ENCODE data around the gene DYNLT4. TPM values are rescaled to one million over a fixed set of nuclear protein-coding genes. Genes with fewer than 3 reads are reported as not detected.

DYNLT4 gene
- total RNA-seq, 1 experiment from 2014 or later: 0.31 TPM

- no peak for DNase-seq (ENCODE audit: low spot score)
- no peaks in the 10 kb centered on the region for H3K36me3 Mint-ChIP-seq
- POLR2A ChIA-PET: interaction anchor here (0.8 kb wide), 1 partner anchor 48 kb away, joined by 3 read pairs; the partner anchor contains the start of gene RPS8
Measured at GRCh38 chr1:44822981-44823451, 15.9 kb upstream of the DYNLT4 start.

GRCh38 chr1:44822131-44822701 is 15.1 kb upstream of the DYNLT4 start:
- DNase-seq (ENCODE audit: low spot score) (no peak), ATAC-seq (no peak)
- CTCF ChIA-PET: interaction anchor here (0.8 to 2.8 kb wide), 6 partner anchors 9 to 29 kb away, joined by 3 to 13 read pairs (median 6); partner anchors contain the start of gene PLK3
- TF ChIP-seq CREB1 (CRISPR knock-in tag; IDR thresholded peaks at IDR 0.05): no peak
- no peak for TF ChIP-seq NR2C2 (CRISPR knock-in tag; IDR thresholded peaks at IDR 0.05)
- TF ChIP-seq, protein P1, sequence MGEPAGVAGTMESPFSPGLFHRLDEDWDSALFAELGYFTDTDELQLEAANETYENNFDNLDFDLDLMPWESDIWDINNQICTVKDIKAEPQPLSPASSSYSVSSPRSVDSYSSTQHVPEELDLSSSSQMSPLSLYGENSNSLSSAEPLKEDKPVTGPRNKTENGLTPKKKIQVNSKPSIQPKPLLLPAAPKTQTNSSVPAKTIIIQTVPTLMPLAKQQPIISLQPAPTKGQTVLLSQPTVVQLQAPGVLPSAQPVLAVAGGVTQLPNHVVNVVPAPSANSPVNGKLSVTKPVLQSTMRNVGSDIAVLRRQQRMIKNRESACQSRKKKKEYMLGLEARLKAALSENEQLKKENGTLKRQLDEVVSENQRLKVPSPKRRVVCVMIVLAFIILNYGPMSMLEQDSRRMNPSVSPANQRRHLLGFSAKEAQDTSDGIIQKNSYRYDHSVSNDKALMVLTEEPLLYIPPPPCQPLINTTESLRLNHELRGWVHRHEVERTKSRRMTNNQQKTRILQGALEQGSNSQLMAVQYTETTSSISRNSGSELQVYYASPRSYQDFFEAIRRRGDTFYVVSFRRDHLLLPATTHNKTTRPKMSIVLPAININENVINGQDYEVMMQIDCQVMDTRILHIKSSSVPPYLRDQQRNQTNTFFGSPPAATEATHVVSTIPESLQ (CRISPR knock-in tag; IDR thresholded peaks at IDR 0.05): no peak
- no peak for TF ChIP-seq ZNF423 (CRISPR knock-in tag; IDR thresholded peaks at IDR 0.05)
- POLR2A ChIA-PET: interaction anchor here (0.7 to 1.1 kb wide), 2 partner anchors 101 to 481 kb away, joined by 3 to 5 read pairs; no protein-coding TSS in a partner anchor
- no peak overlapping the region for H3K27ac Mint-ChIP-seq
- no peak overlapping the region for H3K4me3 Mint-ChIP-seq
- no peaks in the 10 kb centered on the region for H3K36me3 Mint-ChIP-seq
- peaks cover 19% of the 10 kb centered on the region for H3K4me1 Mint-ChIP-seq
- H3K27me3 Mint-ChIP-seq (ENCODE audit: low read depth): no peaks in the 10 kb centered on the region
- H3K9me3 Mint-ChIP-seq: no peaks in the 10 kb centered on the region

More at GRCh38 chr1:44822981-44823451, 15.9 kb upstream of the DYNLT4 start:
- no peaks in the 10 kb centered on the region for H3K27me3 Mint-ChIP-seq (ENCODE audit: low read depth)
- H3K27ac Mint-ChIP-seq: no peak overlapping the region
- H3K4me3 Mint-ChIP-seq: no peak overlapping the region
- H3K4me1 Mint-ChIP-seq: peaks cover 19% of the 10 kb centered on the region
- CTCF ChIA-PET: interaction anchor here (0.8 to 2.8 kb wide), 6 partner anchors 8 to 30 kb away, joined by 3 to 13 read pairs (median 6); partner anchors contain the start of gene PLK3
- no peak for ATAC-seq
- TF ChIP-seq KAT7 (CRISPR knock-in tag; IDR thresholded peaks at IDR 0.05; ENCODE audit: borderline replicate concordance) (no peak), IRF2 (CRISPR knock-in tag; IDR thresholded peaks at IDR 0.05; ENCODE audit: borderline replicate concordance, low read depth) (no peak), MYBL2 (CRISPR knock-in tag; IDR thresholded peaks at IDR 0.05) (no peak), TEAD1 (CRISPR knock-in tag; IDR thresholded peaks at IDR 0.05) (no peak)
- H3K9me3 Mint-ChIP-seq: no peaks in the 10 kb centered on the region

DNA sequence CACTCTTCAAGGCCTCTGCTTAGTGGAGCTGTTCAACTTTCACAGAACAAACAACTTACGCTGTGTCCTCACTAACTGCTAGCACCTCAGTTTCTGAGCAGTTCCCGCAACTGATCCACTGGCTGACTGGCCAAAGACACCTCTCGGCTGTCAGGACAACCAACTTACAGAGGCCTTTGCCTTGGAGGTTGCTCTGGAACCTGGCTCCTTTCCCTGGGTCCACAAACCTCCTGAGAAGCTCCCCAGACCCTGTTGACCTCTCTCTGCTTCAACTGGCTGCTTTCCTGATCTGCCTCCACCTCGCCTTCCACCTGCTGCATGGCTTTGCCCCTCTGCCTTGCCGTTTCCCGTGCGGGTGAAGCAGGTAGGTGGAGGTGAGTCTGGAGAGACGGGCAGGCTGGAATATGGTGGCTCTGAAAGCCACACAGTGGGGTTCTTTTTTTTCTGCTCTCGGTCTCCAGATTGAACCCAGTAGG is 14.1 kb upstream of the DYNLT4 start:
- no peaks in the 10 kb centered on the region for H3K36me3 Mint-ChIP-seq
- ChIA-PET POLR2A (interaction anchor here (2.7 to 3.2 kb wide), 2 partner anchors 12 to 28 kb away, joined by 9 to 16 read pairs; partner anchors contain the start of gene BTBD19), CTCF (interaction anchor here (0.5 to 2.8 kb wide), 7 partner anchors 10 to 52 kb away, joined by 3 to 13 read pairs (median 3); partner anchors contain the start of genes PLK3 and PTCH2)
- peak overlapping the region; percentile 81 for H3K4me3 Mint-ChIP-seq
- TF ChIP-seq CREM (CRISPR knock-in tag; IDR thresholded peaks at IDR 0.05): no peak
- TF ChIP-seq, protein P2, sequence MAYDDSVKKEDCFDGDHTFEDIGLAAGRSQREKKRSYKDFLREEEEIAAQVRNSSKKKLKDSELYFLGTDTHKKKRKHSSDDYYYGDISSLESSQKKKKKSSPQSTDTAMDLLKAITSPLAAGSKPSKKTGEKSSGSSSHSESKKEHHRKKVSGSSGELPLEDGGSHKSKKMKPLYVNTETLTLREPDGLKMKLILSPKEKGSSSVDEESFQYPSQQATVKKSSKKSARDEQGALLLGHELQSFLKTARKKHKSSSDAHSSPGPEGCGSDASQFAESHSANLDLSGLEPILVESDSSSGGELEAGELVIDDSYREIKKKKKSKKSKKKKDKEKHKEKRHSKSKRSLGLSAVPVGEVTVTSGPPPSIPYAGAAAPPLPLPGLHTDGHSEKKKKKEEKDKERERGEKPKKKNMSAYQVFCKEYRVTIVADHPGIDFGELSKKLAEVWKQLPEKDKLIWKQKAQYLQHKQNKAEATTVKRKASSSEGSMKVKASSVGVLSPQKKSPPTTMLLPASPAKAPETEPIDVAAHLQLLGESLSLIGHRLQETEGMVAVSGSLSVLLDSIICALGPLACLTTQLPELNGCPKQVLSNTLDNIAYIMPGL (CRISPR knock-in tag; IDR thresholded peaks at IDR 0.05): no peak
- no peak for TF ChIP-seq ZNF219 (CRISPR knock-in tag; IDR thresholded peaks at IDR 0.05; ENCODE audit: borderline replicate concordance)
- TF ChIP-seq, protein P3, sequence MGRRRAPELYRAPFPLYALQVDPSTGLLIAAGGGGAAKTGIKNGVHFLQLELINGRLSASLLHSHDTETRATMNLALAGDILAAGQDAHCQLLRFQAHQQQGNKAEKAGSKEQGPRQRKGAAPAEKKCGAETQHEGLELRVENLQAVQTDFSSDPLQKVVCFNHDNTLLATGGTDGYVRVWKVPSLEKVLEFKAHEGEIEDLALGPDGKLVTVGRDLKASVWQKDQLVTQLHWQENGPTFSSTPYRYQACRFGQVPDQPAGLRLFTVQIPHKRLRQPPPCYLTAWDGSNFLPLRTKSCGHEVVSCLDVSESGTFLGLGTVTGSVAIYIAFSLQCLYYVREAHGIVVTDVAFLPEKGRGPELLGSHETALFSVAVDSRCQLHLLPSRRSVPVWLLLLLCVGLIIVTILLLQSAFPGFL (CRISPR knock-in tag; IDR thresholded peaks at IDR 0.05; ENCODE audit: borderline replicate concordance): no peak
- TF ChIP-seq TCF7 (CRISPR knock-in tag; IDR thresholded peaks at IDR 0.05; ENCODE audit: low read depth): no peak
- TF ChIP-seq, protein P4, sequence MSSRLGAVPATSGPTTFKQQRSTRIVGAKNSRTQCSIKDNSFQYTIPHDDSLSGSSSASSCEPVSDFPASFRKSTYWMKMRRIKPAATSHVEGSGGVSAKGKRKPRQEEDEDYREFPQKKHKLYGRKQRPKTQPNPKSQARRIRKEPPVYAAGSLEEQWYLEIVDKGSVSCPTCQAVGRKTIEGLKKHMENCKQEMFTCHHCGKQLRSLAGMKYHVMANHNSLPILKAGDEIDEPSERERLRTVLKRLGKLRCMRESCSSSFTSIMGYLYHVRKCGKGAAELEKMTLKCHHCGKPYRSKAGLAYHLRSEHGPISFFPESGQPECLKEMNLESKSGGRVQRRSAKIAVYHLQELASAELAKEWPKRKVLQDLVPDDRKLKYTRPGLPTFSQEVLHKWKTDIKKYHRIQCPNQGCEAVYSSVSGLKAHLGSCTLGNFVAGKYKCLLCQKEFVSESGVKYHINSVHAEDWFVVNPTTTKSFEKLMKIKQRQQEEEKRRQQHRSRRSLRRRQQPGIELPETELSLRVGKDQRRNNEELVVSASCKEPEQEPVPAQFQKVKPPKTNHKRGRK (CRISPR knock-in tag; IDR thresholded peaks at IDR 0.05; ENCODE audit: borderline replicate concordance): no peak
- no peak for TF ChIP-seq MXD4 (CRISPR knock-in tag; IDR thresholded peaks at IDR 0.05; ENCODE audit: borderline replicate concordance)
- TF ChIP-seq USF2 (CRISPR knock-in tag; IDR thresholded peaks at IDR 0.05): no peak
- H3K27me3 Mint-ChIP-seq (ENCODE audit: low read depth): no peaks in the 10 kb centered on the region
- H3K4me1 Mint-ChIP-seq: peaks cover 18% of the 10 kb centered on the region
- DNase-seq (ENCODE audit: low spot score): no peak
- ATAC-seq: no peak
- no peaks in the 10 kb centered on the region for H3K9me3 Mint-ChIP-seq
- 0 out of 2 replicates have a peak overlapping the region, but pooled peaks have one; percentile 42 for H3K27ac Mint-ChIP-seq

Measured in WTC11 (cell line).